HepG2 (cell line): ENCODE data around the gene EIF4ENIF1. TPM values are rescaled to one million over a fixed set of nuclear protein-coding genes. Genes with fewer than 3 reads are reported as not detected.

Source experiments
- ATAC-seq: fragments of 200-7000 bp; cut with Tn5 transposase; 3 replicates; pipeline ENCODE4 v1.9.1; 2020; ENCODE audit warnings: mild to moderate bottlenecking, moderate library complexity
- BruUV-seq: library from RNA; stranded (reverse); fragments of 400-500 nt; replicated peaks from 2 replicates; lab custom pipeline; 2021; lab: Mats Ljungman, UMichigan
- CTCF ChIA-PET: fragments of 300-600 bp; formaldehyde crosslinking; extraction: SDS; loops from one replicate; lab custom pipeline; 2021; ENCODE audit warnings: low total read pairs, inconsistent platforms, low intra/inter-chr PET ratio; lab: Yijun Ruan, JAX
- POLR2A ChIA-PET: fragments of 350-600 bp; sonication (Branson Sonifier 250); formaldehyde crosslinking; loops from one replicate; lab custom pipeline; 2020; ENCODE audit warnings: antibody characterized with exemption, inconsistent platforms; lab: Yijun Ruan, JAX
- DNase-seq: peaks from one replicate; pipeline ENCODE4 v3.0.0-alpha.2; 2015; ENCODE audit warnings: low spot score
- FAIRE-seq: peaks from 3 replicates; lab custom pipeline; 2011; peaks lifted over from hg19 to GRCh38; lab: Jason Lieb, UNC
- H2AFZ ChIP-seq: one replicate; pipeline ENCODE4 v1.6.1; 2011; ENCODE audit warnings: low read length, inconsistent platforms
- H3K27ac ChIP-seq: fragments of 300-600 bp; 3 replicates; pipeline ENCODE4 v1.8.0; 2011; ENCODE audit warnings: mixed run types, mild to moderate bottlenecking, mixed read lengths, low read length, inconsistent platforms; ENCODE audit not compliant: insufficient read depth; ENCODE audit errors: extremely low read length
- H3K27me3 ChIP-seq, 2 experiments: fragments of 200-600 bp in 1 of 2; 2 replicates in 1 of 2; 3 replicates in 1 of 2; pipeline versions ENCODE4 v1.6.0 to v1.8.0; 2011; ENCODE audit warnings: low read length in 2 of 2, mild to moderate bottlenecking in 2 of 2, moderate library complexity in 2 of 2, inconsistent platforms in 1 of 2; ENCODE audit not compliant: insufficient read depth in 2 of 2, control insufficient read depth in 1 of 2
- H3K36me3 ChIP-seq, 2 experiments: fragments of 200-600 bp in 1 of 2; replicated peaks in 1 of 2; 2 replicates in 1 of 2; 3 replicates in 1 of 2; pipeline versions ENCODE4 v1.5.1 to v1.8.0; 2011; ENCODE audit warnings: low read length in 2 of 2, inconsistent platforms in 1 of 2; ENCODE audit not compliant: insufficient read depth in 2 of 2, control insufficient read depth in 1 of 2
- H3K4me1 ChIP-seq: 2 replicates; pipeline ENCODE4 v1.5.1; 2012; ENCODE audit warnings: low read length, inconsistent platforms; ENCODE audit not compliant: insufficient read depth
- H3K4me2 ChIP-seq: 2 replicates; pipeline ENCODE4 v1.6.0; 2011; ENCODE audit warnings: low read depth, low read length, inconsistent platforms
- H3K4me3 ChIP-seq, 3 experiments: fragments of 200-600 bp in 1 of 3; sonication (generic), shearing (Covaris generic) in 1 of 3; replicated peaks in 1 of 3; 2 replicates each; pipeline ENCODE4 v1.5.1; 2011 to 2016; ENCODE audit warnings: low read length in 3 of 3, inconsistent platforms in 2 of 3, low read depth in 2 of 3, mild to moderate bottlenecking in 2 of 3, control low read depth in 1 of 3, mixed read lengths in 1 of 3; ENCODE audit not compliant: insufficient read depth in 1 of 3
- H3K79me2 ChIP-seq: one replicate; pipeline ENCODE4 v1.6.1; 2011; ENCODE audit warnings: low read length, inconsistent platforms; ENCODE audit not compliant: insufficient read depth
- H3K9ac ChIP-seq: 2 replicates; pipeline ENCODE4 v1.6.0; 2011; ENCODE audit warnings: mild to moderate bottlenecking, low read depth, low read length, inconsistent platforms; ENCODE audit not compliant: insufficient read depth
- H3K9me3 ChIP-seq: 2 replicates; pipeline ENCODE4 v1.5.1; 2012; ENCODE audit warnings: mild to moderate bottlenecking, low read length
- H4K20me1 ChIP-seq: 2 replicates; pipeline ENCODE4 v1.6.0; 2011; ENCODE audit warnings: inconsistent platforms, mild to moderate bottlenecking, low read length, moderate library complexity; ENCODE audit not compliant: insufficient read depth
- BRCA1 ChIP-seq: sonication (generic); formaldehyde crosslinking; IDR thresholded peaks from 2 replicates; pipeline ENCODE4 v1.4.0; 2020; ENCODE audit warnings: missing genetic modification reagents
- CBX2 ChIP-seq, 2 experiments: fragments of 200-600 bp in 1 of 2; sonication (generic); formaldehyde crosslinking in 1 of 2; IDR thresholded peaks; 2 replicates each; pipeline versions ENCODE4 v1.7.0 to v1.8.1; 2018 to 2022; ENCODE audit warnings: low read depth in 2 of 2, low read length in 1 of 2, mild to moderate bottlenecking in 1 of 2, missing genetic modification reagents in 1 of 2
- EEA1 ChIP-seq: sonication (generic); formaldehyde crosslinking; IDR thresholded peaks from 2 replicates; pipeline ENCODE4 v1.5.1; 2020; ENCODE audit warnings: mild to moderate bottlenecking, missing genetic modification reagents, borderline replicate concordance
- ELF3 ChIP-seq: IDR thresholded peaks from 2 replicates; pipeline ENCODE4 v1.6.1; 2016; ENCODE audit warnings: missing genetic modification reagents, missing compliant biosample characterization
- HDAC6 ChIP-seq: fragments of 200-600 bp; sonication (generic); IDR thresholded peaks from 2 replicates; pipeline ENCODE4 v1.7.0; 2017; ENCODE audit warnings: mild to moderate bottlenecking, antibody characterized with exemption, low read length, low read depth
- PAWR ChIP-seq: sonication (generic); formaldehyde crosslinking; IDR thresholded peaks from 2 replicates; pipeline ENCODE4 v1.4.0; 2020; ENCODE audit warnings: missing genetic modification reagents, mild to moderate bottlenecking, borderline replicate concordance
- SRY ChIP-seq: sonication (generic); formaldehyde crosslinking; IDR thresholded peaks from 2 replicates; pipeline ENCODE4 v1.8.0; 2022; ENCODE audit warnings: mild to moderate bottlenecking, missing genetic modification reagents
- U2AF2 ChIP-seq: fragments of 200-400 bp; formaldehyde crosslinking; IDR thresholded peaks from 2 replicates; pipeline ENCODE4 v1.6.1; 2017; ENCODE audit warnings: low read depth, mild to moderate bottlenecking, low read length
- ZKSCAN1 ChIP-seq: fragments of 150-350 bp; IDR thresholded peaks from 2 replicates; pipeline ENCODE4 v1.6.1; 2014; ENCODE audit warnings: low read length
- ZNF891 ChIP-seq: sonication (generic); formaldehyde crosslinking; IDR thresholded peaks from 2 replicates; pipeline ENCODE4 v1.5.0; 2020; ENCODE audit warnings: mild to moderate bottlenecking, missing genetic modification reagents
- WGBS: methylation state at CpG from one replicate; pipeline ENCODE4 v1.1.6; 2017; ENCODE audit warnings: low lambda C conversion rate; 5-methylcytosine and 5-hydroxymethylcytosine counted together
- in situ Hi-C: cut with HindIII; loops from 2 replicates; pipeline ENCODE4 v1.10.0; 2017; ENCODE audit warnings: low pct_unique_long_range_greater_than_20kb; ENCODE audit not compliant: extremely low pct_ligation_motif_present
- intact Hi-C: fragments of 100-400 bp; cut with micrococcal nuclease; formaldehyde crosslinking; loops from one replicate; pipeline ENCODE4 v1.10.0; 2022; ENCODE audit not compliant: unreplicated experiment
- polyA plus RNA-seq, 8 experiments: library from polyadenylated mRNA; depleted of rRNA in 3 of 8; stranded (reverse) in 7 of 8; unstranded in 1 of 8; fragments of >200 nt; fragmentation: Illumina TruSeq in 4 of 8; extraction: Trizol in 4 of 8; gene quantifications; 2 replicates each; pipeline versions ENCODE4 v1.2.1 to v1.2.3, GENCODE V29; 2011 to 2016; ENCODE audit warnings: low read depth in 4 of 8, missing spikeins in 1 of 8, mixed read lengths in 1 of 8; ENCODE audit not compliant: insufficient read depth in 1 of 8
- total RNA-seq, 5 experiments: library from RNA; depleted of rRNA; stranded (reverse); fragments of >200 nt; fragmentation: Illumina TruSeq; extraction: Trizol; gene quantifications; 2 replicates each; pipeline ENCODE4 v1.2.3, GENCODE V29; 2016; ENCODE audit warnings: low read depth in 1 of 5
- TF ChIP-seq, protein P1 (sequence below): sonication (generic); formaldehyde crosslinking; conservative IDR thresholded peaks from 2 replicates; pipeline ENCODE4 v1.4.0; 2020; ENCODE audit warnings: missing genetic modification reagents

The EIF4ENIF1 gene
- total and polyA plus RNA-seq, 2 of the 13 experiments (the other 11 are each of a cell fraction or from before 2014, with no cell fraction given), result 11.9 to 12.3 TPM

- H3K4me1 ChIP-seq, result no peaks in the 10 kb centered on the region
- POLR2A ChIA-PET, result no interaction called here
- TF ChIP-seq HDAC6 (no peak), CBX2 (IDR thresholded peaks at IDR 0.05; ENCODE audit: low read depth, low read length) (no peak), CBX2 (CRISPR knock-in tag; IDR thresholded peaks at IDR 0.05; ENCODE audit: low read depth) (no peak), ELF3 (CRISPR knock-in tag) (no peak), ZKSCAN1 (no peak), U2AF2 (no peak), BRCA1 (no peak), EEA1 (CRISPR knock-in tag) (no peak), SRY (CRISPR knock-in tag) (no peak), PAWR (CRISPR knock-in tag) (no peak), ZNF891 (CRISPR knock-in tag) (no peak)
- TF ChIP-seq, protein P1, sequence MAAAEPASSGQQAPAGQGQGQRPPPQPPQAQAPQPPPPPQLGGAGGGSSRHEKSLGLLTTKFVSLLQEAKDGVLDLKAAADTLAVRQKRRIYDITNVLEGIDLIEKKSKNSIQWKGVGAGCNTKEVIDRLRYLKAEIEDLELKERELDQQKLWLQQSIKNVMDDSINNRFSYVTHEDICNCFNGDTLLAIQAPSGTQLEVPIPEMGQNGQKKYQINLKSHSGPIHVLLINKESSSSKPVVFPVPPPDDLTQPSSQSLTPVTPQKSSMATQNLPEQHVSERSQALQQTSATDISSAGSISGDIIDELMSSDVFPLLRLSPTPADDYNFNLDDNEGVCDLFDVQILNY (CRISPR knock-in tag), result no peak
- no peaks in the 10 kb centered on the region for H3K9me3 ChIP-seq
- no peaks in the 10 kb centered on the region for H4K20me1 ChIP-seq
- DNase-seq (no peak), ATAC-seq (no peak), FAIRE-seq (no peak)
- no TSS peak for BruUV-seq
- CTCF ChIA-PET, result no interaction called here
- H3K27me3 ChIP-seq, result no peaks in the 10 kb centered on the region
- 98% methylated on average over 4 of the region's 4 CpGs for WGBS
- H2AFZ ChIP-seq, result no peak overlapping the region
- no peak overlapping the region for H3K4me2 ChIP-seq
- intact Hi-C loops, result no loop called here
- H3K9ac ChIP-seq, result no peak overlapping the region
- peaks cover 11 to 47% of the 10 kb centered on the region in 2 experiments for H3K36me3 ChIP-seq
- no peak overlapping the region for H3K27ac ChIP-seq
- H3K4me3 ChIP-seq, result no peak overlapping the region
- H3K79me2 ChIP-seq, result no peaks in the 10 kb centered on the region
- in situ Hi-C loops, result no loop called here
Observed at GRCh38 chr22:31449506-31449905, 40.1 kb downstream of the EIF4ENIF1 start.
